ENCODE data around the gene SSMEM1.
A peak's percentile ranks its signal among the peaks of the same experiment; 100 is the strongest.
"Not testable (repeated sequence)": the region's sequence is repeated elsewhere in the genome, so short reads cannot be mapped to it uniquely, and the experiment has no call there.

Gene SSMEM1

GRCh38 chr7:130207642-130208041 is at the start of gene SSMEM1:
Gene SSMEM1, plus strand, starts transcription at chr7:130207860. Its CDS starts 51 bp downstream, at chr7:130207911.
- no peak for DNase-seq (ENCODE audit: insufficient read length, low spot score)
- no peak for FAIRE-seq

- no peak for FAIRE-seq
- no peak for DNase-seq (ENCODE audit: insufficient read length, low spot score)
These were observed 47.6 kb upstream of the SSMEM1 start for GRCh38 chr7:130160023-130160422.

GRCh38 chr7:130160455-130160854 is 47.2 kb upstream of the SSMEM1 start:
- DNase-seq (ENCODE audit: insufficient read length, low spot score) (no peak), FAIRE-seq (no peak)

GRCh38 chr7:130162196-130162595 is 45.5 kb upstream of the SSMEM1 start:
- no peak for DNase-seq (ENCODE audit: insufficient read length, low spot score)
- FAIRE-seq = no peak

- FAIRE-seq (no peak), DNase-seq (ENCODE audit: insufficient read length, low spot score) (no peak)
These were observed 33.3 kb upstream of the SSMEM1 start for GRCh38 chr7:130174237-130174959.

GRCh38 chr7:130178251-130178650 is 29.4 kb upstream of the SSMEM1 start:
- no peak for FAIRE-seq
- no peak for DNase-seq (ENCODE audit: insufficient read length, low spot score)

- DNase-seq (ENCODE audit: insufficient read length, low spot score) = no peak
- FAIRE-seq = no peak
These were observed 28.0 kb upstream of the SSMEM1 start for GRCh38 chr7:130179631-130180030.

- DNase-seq (ENCODE audit: insufficient read length, low spot score) (no peak), FAIRE-seq (no peak)
These were observed 26.9 kb upstream of the SSMEM1 start for GRCh38 chr7:130180571-130181262.

- DNase-seq (ENCODE audit: insufficient read length, low spot score) (no peak), FAIRE-seq (no peak)
These were observed 26.4 kb upstream of the SSMEM1 start for GRCh38 chr7:130181263-130181605.

- no peak for FAIRE-seq
These were observed 24.7 kb upstream of the SSMEM1 start for GRCh38 chr7:130182990-130183389.

GRCh38 chr7:130184349-130184748 is 23.3 kb upstream of the SSMEM1 start:
- not testable (repeated sequence) for FAIRE-seq; DNase-seq (ENCODE audit: insufficient read length, low spot score)

More at GRCh38 chr7:130182990-130183389, 24.7 kb upstream of the SSMEM1 start:
- no peak for DNase-seq (ENCODE audit: insufficient read length, low spot score)

- DNase-seq (ENCODE audit: insufficient read length, low spot score) (no peak), FAIRE-seq (no peak)
These were observed 20.3 kb upstream of the SSMEM1 start for GRCh38 chr7:130187360-130187759.

GRCh38 chr7:130189343-130189742 is 18.3 kb upstream of the SSMEM1 start:
- FAIRE-seq = no peak
- DNase-seq (ENCODE audit: insufficient read length, low spot score) = no peak

GRCh38 chr7:130191791-130192190 is 15.9 kb upstream of the SSMEM1 start:
- FAIRE-seq = peak; percentile 35
- DNase-seq (ENCODE audit: insufficient read length, low spot score) = no peak

GRCh38 chr7:130195396-130195795 is 12.3 kb upstream of the SSMEM1 start:
- FAIRE-seq (no peak), DNase-seq (ENCODE audit: insufficient read length, low spot score) (no peak)

- DNase-seq (ENCODE audit: insufficient read length, low spot score) (no peak), FAIRE-seq (peak; percentile 66)
These were observed 11.2 kb upstream of the SSMEM1 start for GRCh38 chr7:130196476-130196875.

GRCh38 chr7:130197094-130197493 is 10.6 kb upstream of the SSMEM1 start:
- FAIRE-seq = no peak
- no peak for DNase-seq (ENCODE audit: insufficient read length, low spot score)

GRCh38 chr7:130201796-130202195 is 5.9 kb upstream of the SSMEM1 start:
- DNase-seq (ENCODE audit: insufficient read length, low spot score) (no peak), FAIRE-seq (no peak)

- peak; percentile 99 for FAIRE-seq
These were observed 2.3 kb upstream of the SSMEM1 start, which contains the start of gene TMEM209 for GRCh38 chr7:130205084-130205947. Gene TMEM209, minus strand, starts transcription at chr7:130205406. Its CDS starts 31 bp downstream, at chr7:130205375.

GRCh38 chr7:130207033-130207432 is 627 bp upstream of the SSMEM1 start:
- DNase-seq (ENCODE audit: insufficient read length, low spot score) = no peak

More at GRCh38 chr7:130205084-130205947, 2.3 kb upstream of the SSMEM1 start, which contains the start of gene TMEM209:
- DNase-seq (ENCODE audit: insufficient read length, low spot score) = peak; percentile 91

GRCh38 chr7:130208516-130208915 is 856 bp downstream of the SSMEM1 start:
- DNase-seq (ENCODE audit: insufficient read length, low spot score) (no peak), FAIRE-seq (no peak)

More at GRCh38 chr7:130207033-130207432, 627 bp upstream of the SSMEM1 start:
- no peak for FAIRE-seq
